GM12892 (cell line): ENCODE results near the gene INIP.

ENCODE experiments used
- POLR2A ChIP-seq: IDR thresholded peaks from 2 replicates; pipeline ENCODE4 v1.6.1; 2011; ENCODE audit warnings: low read depth, low read length, control low read depth
- POLR2AphosphoS5 ChIP-seq: IDR thresholded peaks from 2 replicates; pipeline ENCODE4 v1.6.1; 2011; ENCODE audit warnings: low read depth, low read length, control low read depth

DNA sequence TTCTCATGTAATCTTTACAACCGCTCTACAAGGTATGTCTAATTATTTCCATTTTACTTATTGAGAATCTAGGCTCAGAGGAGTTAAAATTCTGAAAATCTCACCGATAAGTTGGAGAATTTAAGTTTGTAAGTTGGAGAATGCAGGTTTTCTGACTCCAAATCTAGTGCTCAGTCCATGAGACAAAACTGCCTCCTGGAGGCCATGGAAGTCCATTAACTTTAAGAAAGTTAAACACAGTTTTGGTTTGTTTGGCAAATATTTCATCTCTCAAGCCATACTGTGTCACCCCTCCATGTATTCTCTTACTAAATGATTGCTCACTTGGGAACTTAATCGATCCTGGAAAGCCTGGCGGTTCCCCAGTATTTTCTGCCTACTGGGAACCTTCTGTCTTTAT is 52.6 kb downstream of the INIP start:
- TF ChIP-seq POLR2AphosphoS5 (no peak), POLR2A (no peak)
